Left lung (tissue), 10 donors: ENCODE results near the gene FAM114A1. TPM values are rescaled to one million over a fixed set of nuclear protein-coding genes. Genes with fewer than 3 reads are reported as not detected.
A peak's percentile ranks its signal among the peaks of the same experiment; 100 is the strongest.

Experiments used
- ATAC-seq: fragments of 200-7000 bp; cut with Tn5 transposase; one replicate; pipeline ENCODE4 v1.9.1; 2020; ENCODE audit warnings: moderate library complexity
- DNase-seq, 4 donors: peaks; one replicate each; pipeline ENCODE4 v3.0.0-alpha.2; 2013 to 2020
- H3K27ac ChIP-seq, 2 donors: fragments of 200-600 bp; sonication (generic) in 1 of 2; one replicate each; pipeline versions ENCODE4 v1.5.0 to v1.8.0; 2020 to 2021
- H3K27me3 ChIP-seq, 2 donors: fragments of 200-600 bp; sonication (generic) in 1 of 2; one replicate each; pipeline versions ENCODE4 v1.5.0 to v1.8.0; 2020 to 2021
- H3K36me3 ChIP-seq, 2 donors: fragments of 200-600 bp; sonication (generic) in 1 of 2; one replicate each; pipeline versions ENCODE4 v1.5.0 to v1.8.0; 2020 to 2021
- H3K4me1 ChIP-seq, 2 donors: fragments of 200-600 bp; one replicate each; pipeline ENCODE4 v1.8.0; 2021
- H3K4me3 ChIP-seq, 2 donors: fragments of 200-600 bp; sonication (generic) in 1 of 2; one replicate each; pipeline versions ENCODE4 v1.5.0 to v1.8.0; 2020 to 2021; ENCODE audit warnings: mild to moderate bottlenecking in 1 of 2
- H3K9me3 ChIP-seq, 2 donors: fragments of 200-600 bp; sonication (generic) in 1 of 2; one replicate each; pipeline versions ENCODE4 v1.5.0 to v1.8.0; 2020 to 2021
- intact Hi-C, 2 donors: fragments of 100-400 bp; cut with DNase I; formaldehyde crosslinking; loops; one replicate each; pipeline versions ENCODE4 v1.11.2 to v1.14.2; 2022
- polyA plus RNA-seq, 6 donors: library from polyadenylated mRNA; unstranded; fragments of 120-200 nt; gene quantifications; one replicate each; pipeline ENCODE4 v1.2.1, GENCODE V29; 2013; ENCODE audit not compliant: insufficient read length in 6 of 6
- total RNA-seq, 2 donors: library from RNA; stranded (reverse); fragmentation: NEBNext Ultra II Directional; extraction: Animal tissue kit (Norgen Biotek cat#: 25700); gene quantifications; one replicate each; pipeline ENCODE4 v1.2.1, GENCODE V29; 2021
- TF ChIP-seq, protein P1 (sequence below), 2 donors: fragments of 200-600 bp; sonication (generic) in 1 of 2; IDR thresholded peaks; one replicate each; pipeline versions ENCODE4 v1.5.0 to v1.8.0; 2021; ENCODE audit warnings: antibody characterized with exemption in 2 of 2
- donor health status: DM: no; HTN: yes; CAD: no.
- donor health status: DM: no; HTN: no; CAD: no.

Gene FAM114A1
- total and polyA plus RNA-seq, 8 donors, result 51.5 to 81.1 (median 62.4) TPM

DNA sequence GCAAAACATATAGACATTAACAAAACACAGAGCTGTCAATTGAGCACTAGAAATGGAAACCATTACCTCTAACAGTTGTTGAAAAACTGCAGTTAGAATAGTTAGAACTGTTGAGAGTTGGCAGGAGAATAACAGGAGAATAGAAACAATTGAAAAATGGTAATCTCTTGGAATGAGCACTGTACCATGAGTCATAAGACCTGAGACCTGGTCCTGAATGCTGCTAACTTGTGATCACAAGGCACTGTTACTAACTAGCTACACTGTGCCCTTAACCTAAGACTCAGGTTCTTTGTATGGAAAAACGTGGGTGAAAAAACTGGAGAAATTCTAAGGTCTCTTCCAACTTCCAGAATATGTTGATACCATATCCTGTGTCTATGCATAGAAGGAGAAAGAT is 29.3 kb downstream of the FAM114A1 start:
- H3K27ac ChIP-seq, result no peak overlapping the region
- ATAC-seq (no peak), DNase-seq (no peak)
- TF ChIP-seq, protein P1, sequence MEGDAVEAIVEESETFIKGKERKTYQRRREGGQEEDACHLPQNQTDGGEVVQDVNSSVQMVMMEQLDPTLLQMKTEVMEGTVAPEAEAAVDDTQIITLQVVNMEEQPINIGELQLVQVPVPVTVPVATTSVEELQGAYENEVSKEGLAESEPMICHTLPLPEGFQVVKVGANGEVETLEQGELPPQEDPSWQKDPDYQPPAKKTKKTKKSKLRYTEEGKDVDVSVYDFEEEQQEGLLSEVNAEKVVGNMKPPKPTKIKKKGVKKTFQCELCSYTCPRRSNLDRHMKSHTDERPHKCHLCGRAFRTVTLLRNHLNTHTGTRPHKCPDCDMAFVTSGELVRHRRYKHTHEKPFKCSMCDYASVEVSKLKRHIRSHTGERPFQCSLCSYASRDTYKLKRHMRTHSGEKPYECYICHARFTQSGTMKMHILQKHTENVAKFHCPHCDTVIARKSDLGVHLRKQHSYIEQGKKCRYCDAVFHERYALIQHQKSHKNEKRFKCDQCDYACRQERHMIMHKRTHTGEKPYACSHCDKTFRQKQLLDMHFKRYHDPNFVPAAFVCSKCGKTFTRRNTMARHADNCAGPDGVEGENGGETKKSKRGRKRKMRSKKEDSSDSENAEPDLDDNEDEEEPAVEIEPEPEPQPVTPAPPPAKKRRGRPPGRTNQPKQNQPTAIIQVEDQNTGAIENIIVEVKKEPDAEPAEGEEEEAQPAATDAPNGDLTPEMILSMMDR (IDR thresholded peaks at IDR 0.05), result no peak
- intact Hi-C loops, result no loop called here
- no peaks in the 10 kb centered on the region for H3K27me3 ChIP-seq
- no peak overlapping the region for H3K4me3 ChIP-seq
- H3K9me3 ChIP-seq, result no peaks in the 10 kb centered on the region
- no peaks in the 10 kb centered on the region for H3K4me1 ChIP-seq
- peaks cover 0 to 26% of the 10 kb centered on the region in 2 donors for H3K36me3 ChIP-seq

DNA sequence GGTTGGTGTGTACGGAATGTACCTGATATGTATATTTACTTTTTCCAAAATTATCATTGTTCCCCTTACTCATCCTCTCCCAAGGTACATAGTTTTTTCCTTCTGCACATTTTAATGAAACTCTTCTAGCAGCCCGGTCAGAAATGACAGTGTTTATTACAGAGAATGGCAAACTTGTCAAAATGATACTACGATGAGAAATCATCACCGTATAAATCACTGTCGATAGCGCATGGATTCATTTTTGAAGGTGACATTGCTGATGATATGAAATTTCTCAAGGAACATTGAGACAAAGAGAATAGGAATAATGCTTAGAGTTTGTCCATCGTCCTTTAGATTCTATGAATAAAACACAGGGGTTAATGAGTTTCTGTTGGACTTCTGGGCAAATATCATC is 30.6 kb downstream of the FAM114A1 start:
- ATAC-seq (no peak), DNase-seq (no peak)
- intact Hi-C loops, result no loop called here
- Histone ChIP-seq H3K9me3 (no peaks in the 10 kb centered on the region), H3K27ac (no peak overlapping the region), H3K36me3 (peaks cover 0 to 18% of the 10 kb centered on the region in 2 donors), H3K27me3 (no peaks in the 10 kb centered on the region), H3K4me1 (no peaks in the 10 kb centered on the region), H3K4me3 (no peak overlapping the region)
- TF ChIP-seq, protein P1 (IDR thresholded peaks at IDR 0.05), result no peak

DNA sequence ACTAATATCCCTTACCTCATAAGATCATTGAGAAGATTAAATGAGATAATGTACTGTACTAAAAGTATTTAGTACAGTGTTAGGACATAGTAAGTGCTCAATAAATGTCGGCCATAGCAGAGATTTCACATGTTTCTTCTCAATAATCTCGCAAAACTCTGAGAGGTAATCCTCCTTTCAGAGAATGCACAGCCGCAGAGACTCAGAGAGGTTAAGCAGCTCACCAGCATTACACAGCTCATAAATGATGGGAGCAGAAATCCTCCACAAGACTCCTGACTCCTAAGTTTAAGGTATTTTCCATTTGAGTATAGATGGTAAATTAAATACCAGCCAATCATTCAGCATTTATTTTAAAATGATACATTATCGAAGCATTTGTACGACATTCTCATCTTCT is 34.6 kb downstream of the FAM114A1 start:
- no peaks in the 10 kb centered on the region for H3K27me3 ChIP-seq
- no peak overlapping the region for H3K4me3 ChIP-seq
- H3K36me3 ChIP-seq, result peaks cover 0 to 36% of the 10 kb centered on the region in 2 donors
- DNase-seq (no peak), ATAC-seq (no peak)
- H3K9me3 ChIP-seq, result no peaks in the 10 kb centered on the region
- no peak overlapping the region for H3K27ac ChIP-seq
- no peaks in the 10 kb centered on the region for H3K4me1 ChIP-seq
- TF ChIP-seq, protein P1 (IDR thresholded peaks at IDR 0.05), result no peak
- intact Hi-C loops, result loop anchor here in 1 of 2 donors (10.0 kb wide), 1 partner anchor 233 kb away; no protein-coding TSS in a partner anchor

DNA sequence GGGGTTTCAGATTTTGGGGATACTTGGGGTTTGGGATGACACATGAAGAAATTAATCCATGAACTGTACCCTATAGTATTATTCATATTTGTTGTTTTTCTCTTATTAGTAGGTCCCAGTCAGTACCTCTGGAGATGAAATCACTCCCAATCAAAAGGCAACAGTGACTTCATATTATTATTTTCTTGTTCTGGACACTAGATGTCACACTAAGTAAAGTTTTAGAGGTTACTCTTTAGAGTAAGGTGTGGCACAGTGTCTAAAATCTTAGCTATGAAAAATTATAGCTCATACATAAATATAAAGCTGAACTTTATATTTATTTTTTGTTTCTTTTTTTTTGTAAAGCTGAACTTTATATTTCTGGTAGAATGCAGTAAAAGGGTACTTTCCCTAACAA is 35.1 kb downstream of the FAM114A1 start:
- H3K4me1 ChIP-seq, result no peaks in the 10 kb centered on the region
- peaks cover 0 to 38% of the 10 kb centered on the region in 2 donors for H3K36me3 ChIP-seq
- intact Hi-C loops, result loop anchor here in 1 of 2 donors (10.0 kb wide), 1 partner anchor 232 kb away; no protein-coding TSS in a partner anchor
- no peak overlapping the region for H3K27ac ChIP-seq
- peak in 1 of 4 donors; percentile 17 for DNase-seq
- no peaks in the 10 kb centered on the region for H3K27me3 ChIP-seq
- no peaks in the 10 kb centered on the region for H3K9me3 ChIP-seq
- TF ChIP-seq, protein P1 (IDR thresholded peaks at IDR 0.05), result no peak
- no peak overlapping the region for H3K4me3 ChIP-seq
- ATAC-seq, result peak; percentile 71

DNA sequence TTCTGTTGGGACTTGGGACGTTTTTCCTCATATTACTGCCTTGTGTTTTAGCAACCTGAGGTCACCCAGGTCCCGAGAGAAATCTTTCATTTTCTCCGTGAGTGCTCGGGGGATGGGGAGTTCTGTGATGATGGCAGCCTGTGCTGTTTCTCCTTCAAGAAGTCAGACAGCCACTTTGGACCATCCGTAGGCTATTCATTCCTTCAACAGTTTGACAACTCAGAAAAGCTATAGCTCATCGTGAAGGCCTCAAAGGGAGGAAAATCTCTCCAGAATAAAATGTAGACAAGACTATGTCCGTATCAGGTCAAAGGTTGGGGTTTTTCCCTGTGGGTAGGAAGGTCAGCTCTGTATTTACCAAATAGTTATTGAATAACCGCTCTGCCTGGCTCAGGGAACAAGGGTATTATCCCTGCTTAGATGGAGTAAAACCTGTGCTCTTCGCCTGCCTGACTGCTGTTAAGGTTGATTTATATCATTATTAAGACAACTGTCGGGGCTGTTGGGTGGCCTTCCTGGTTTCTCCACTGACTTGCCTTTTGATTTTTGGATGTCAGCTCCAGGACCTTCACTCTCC is 36.6 kb downstream of the FAM114A1 start:
- no peak for DNase-seq
- no peak overlapping the region for H3K27ac ChIP-seq

More for the DNA sequence above, 36.6 kb downstream of the FAM114A1 start:
- H3K36me3 ChIP-seq, result peaks cover 0 to 42% of the 10 kb centered on the region in 2 donors
- no peaks in the 10 kb centered on the region for H3K27me3 ChIP-seq
- TF ChIP-seq, protein P1 (IDR thresholded peaks at IDR 0.05), result no peak
- intact Hi-C loops, result loop anchor here in 1 of 2 donors (10.0 kb wide), 1 partner anchor 231 kb away; no protein-coding TSS in a partner anchor
- H3K4me3 ChIP-seq, result no peak overlapping the region
- ATAC-seq, result no peak
- H3K9me3 ChIP-seq, result no peaks in the 10 kb centered on the region
- H3K4me1 ChIP-seq, result no peaks in the 10 kb centered on the region
